ENCODE results near the gene ACOT4. TPM values are rescaled to one million over a fixed set of nuclear protein-coding genes. Genes with fewer than 3 reads are reported as not detected.

The ACOT4 gene
- total RNA-seq, 2 donors from 2014 or later = 1.3 to 1.8 TPM

DNA sequence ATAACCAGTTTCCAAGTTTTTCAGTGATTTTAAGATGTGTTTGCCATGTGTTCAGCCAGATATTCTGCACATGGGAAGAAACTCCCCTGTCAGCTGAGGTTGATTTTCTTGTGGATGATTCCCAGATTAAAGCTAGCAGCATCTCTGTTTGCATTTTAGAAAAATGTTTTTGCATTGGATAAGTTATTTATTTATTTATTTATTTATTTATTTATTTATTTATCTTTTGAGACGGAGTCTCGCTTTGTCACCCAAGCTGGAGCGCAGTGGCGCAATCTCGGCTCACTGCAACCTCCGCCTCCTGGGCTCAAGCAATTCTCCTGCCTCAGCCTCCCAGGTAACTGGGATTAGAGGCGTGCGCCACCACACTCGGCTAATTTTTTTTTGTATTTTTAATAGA is 2.8 kb downstream of the ACOT4 start:
- Histone ChIP-seq H3K27me3 (replicated peaks; ENCODE audit: insufficient read depth) (no peaks in the 10 kb centered on the region), H3K4me1 (ENCODE audit: control insufficient read depth in 1 of 2, low read depth in 2 of 2) (peaks cover 0 to 12% of the 10 kb centered on the region in 2 donors), H3K27ac (no peak overlapping the region), H3K9me3 (no peaks in the 10 kb centered on the region), H3K4me3 (no peak overlapping the region), H3K36me3 (no peaks in the 10 kb centered on the region)
- TF ChIP-seq, protein P1, sequence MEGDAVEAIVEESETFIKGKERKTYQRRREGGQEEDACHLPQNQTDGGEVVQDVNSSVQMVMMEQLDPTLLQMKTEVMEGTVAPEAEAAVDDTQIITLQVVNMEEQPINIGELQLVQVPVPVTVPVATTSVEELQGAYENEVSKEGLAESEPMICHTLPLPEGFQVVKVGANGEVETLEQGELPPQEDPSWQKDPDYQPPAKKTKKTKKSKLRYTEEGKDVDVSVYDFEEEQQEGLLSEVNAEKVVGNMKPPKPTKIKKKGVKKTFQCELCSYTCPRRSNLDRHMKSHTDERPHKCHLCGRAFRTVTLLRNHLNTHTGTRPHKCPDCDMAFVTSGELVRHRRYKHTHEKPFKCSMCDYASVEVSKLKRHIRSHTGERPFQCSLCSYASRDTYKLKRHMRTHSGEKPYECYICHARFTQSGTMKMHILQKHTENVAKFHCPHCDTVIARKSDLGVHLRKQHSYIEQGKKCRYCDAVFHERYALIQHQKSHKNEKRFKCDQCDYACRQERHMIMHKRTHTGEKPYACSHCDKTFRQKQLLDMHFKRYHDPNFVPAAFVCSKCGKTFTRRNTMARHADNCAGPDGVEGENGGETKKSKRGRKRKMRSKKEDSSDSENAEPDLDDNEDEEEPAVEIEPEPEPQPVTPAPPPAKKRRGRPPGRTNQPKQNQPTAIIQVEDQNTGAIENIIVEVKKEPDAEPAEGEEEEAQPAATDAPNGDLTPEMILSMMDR (IDR thresholded peaks at IDR 0.05) = no peak
- ATAC-seq (ENCODE audit: insufficient number of reproducible peaks, low FRiP score, low read depth) = no peak
- no peak for DNase-seq (ENCODE audit: low spot score)

DNA sequence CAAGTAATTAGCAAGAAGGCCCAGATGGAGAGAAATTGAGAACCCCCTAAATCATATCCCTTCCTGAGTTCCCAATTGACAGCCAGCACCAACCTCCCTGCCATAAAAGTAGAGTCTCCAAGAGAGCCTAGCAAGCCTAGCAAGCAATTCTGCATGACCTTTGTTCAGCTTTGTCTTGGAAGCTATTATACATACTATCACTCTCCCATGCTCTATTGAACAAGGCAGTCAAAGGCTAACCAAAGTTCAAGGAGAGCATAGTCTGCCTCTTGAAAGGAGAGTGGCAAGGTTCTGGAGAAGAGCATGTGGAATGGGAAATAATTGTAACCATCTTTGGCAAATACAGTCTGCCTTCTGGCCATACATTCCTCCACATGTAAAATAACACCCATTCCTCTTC is 7.8 kb downstream of the ACOT4 start:
- no peaks in the 10 kb centered on the region for H3K36me3 ChIP-seq
- H3K27me3 ChIP-seq (replicated peaks; ENCODE audit: insufficient read depth) = no peaks in the 10 kb centered on the region
- H3K4me3 ChIP-seq = no peak overlapping the region
- no peaks in the 10 kb centered on the region for H3K4me1 ChIP-seq (ENCODE audit: control insufficient read depth in 1 of 2, low read depth in 2 of 2)
- ATAC-seq (ENCODE audit: insufficient number of reproducible peaks, low FRiP score, low read depth) (no peak), DNase-seq (ENCODE audit: low spot score) (no peak)
- no peaks in the 10 kb centered on the region for H3K9me3 ChIP-seq
- TF ChIP-seq, protein P1 (IDR thresholded peaks at IDR 0.05) = no peak
- H3K27ac ChIP-seq = no peak overlapping the region

DNA sequence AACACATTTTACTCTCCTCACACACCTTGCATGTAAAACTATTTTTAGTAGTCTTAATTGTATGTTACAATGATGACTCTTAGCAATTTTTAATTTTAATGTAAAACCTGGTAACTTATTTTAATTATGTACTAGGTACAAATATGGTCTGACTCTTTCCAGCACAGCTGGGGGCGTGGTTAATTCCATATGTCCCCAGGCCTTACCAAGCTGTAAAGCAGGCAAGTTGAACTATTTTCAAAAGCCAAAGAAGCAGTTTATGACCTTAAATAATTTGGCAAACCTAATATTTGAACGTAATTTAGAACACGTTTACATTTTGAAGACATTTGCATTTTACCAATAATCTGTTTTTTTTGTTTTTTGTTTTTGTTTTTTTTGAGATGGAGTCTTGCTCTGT is 11.3 kb downstream of the ACOT4 start:
- TF ChIP-seq, protein P1 (IDR thresholded peaks at IDR 0.05) = no peak
- Histone ChIP-seq H3K4me3 (no peak overlapping the region), H3K27me3 (replicated peaks; ENCODE audit: insufficient read depth) (no peaks in the 10 kb centered on the region), H3K9me3 (no peaks in the 10 kb centered on the region), H3K4me1 (ENCODE audit: control insufficient read depth in 1 of 2, low read depth in 2 of 2) (no peaks in the 10 kb centered on the region), H3K27ac (no peak overlapping the region), H3K36me3 (no peaks in the 10 kb centered on the region)
- DNase-seq (ENCODE audit: low spot score) = no peak
- ATAC-seq (ENCODE audit: insufficient number of reproducible peaks, low FRiP score, low read depth) = no peak

DNA sequence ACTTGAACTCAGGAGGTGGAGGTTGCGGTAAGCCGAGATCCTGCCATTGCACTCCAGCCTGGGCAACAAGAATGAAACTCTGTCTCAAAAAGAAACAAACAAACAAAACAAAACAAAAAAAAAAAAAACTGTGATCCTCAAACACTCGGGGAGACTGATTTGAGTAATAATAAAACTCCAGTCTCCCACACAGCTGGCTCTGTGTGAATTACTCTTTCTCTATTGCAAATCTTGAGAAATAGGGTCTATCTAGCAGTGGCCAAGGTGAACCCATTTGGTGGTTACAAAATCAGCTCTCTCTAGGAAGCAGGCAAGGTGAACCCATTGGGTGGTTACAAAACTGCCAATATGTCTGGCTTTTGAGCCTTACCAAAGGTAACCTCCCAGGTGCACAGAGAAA is 14.6 kb downstream of the ACOT4 start:
- no peaks in the 10 kb centered on the region for H3K36me3 ChIP-seq
- no peak overlapping the region for H3K4me3 ChIP-seq
- ATAC-seq (ENCODE audit: insufficient number of reproducible peaks, low FRiP score, low read depth) (no peak), DNase-seq (ENCODE audit: low spot score) (no peak)
- no peaks in the 10 kb centered on the region for H3K4me1 ChIP-seq (ENCODE audit: control insufficient read depth in 1 of 2, low read depth in 2 of 2)
- TF ChIP-seq, protein P1 (IDR thresholded peaks at IDR 0.05) = no peak
- no peaks in the 10 kb centered on the region for H3K27me3 ChIP-seq (replicated peaks; ENCODE audit: insufficient read depth)
- H3K27ac ChIP-seq = no peak overlapping the region
- no peaks in the 10 kb centered on the region for H3K9me3 ChIP-seq

DNA sequence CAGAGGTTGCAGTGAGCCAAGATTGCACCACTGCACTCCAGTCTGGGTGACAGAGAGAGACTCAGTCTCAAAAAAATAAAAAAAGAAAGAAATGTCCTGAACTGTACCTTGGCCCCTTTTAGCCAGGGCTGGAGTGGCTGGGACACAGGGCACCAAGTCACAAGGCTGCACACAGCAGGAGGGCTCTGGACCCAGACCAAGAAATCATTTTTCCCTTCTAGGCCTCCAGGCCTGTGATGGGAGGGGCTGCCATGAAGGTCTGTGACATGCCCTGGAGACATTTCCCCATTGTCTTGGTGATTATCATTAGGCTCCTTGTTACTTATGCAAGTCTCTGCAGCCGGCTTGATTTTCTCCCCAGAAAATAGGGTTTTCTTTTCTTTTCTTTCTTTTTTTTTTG is 15.6 kb downstream of the ACOT4 start:
- ATAC-seq (ENCODE audit: insufficient number of reproducible peaks, low FRiP score, low read depth) = no peak
- TF ChIP-seq, protein P1 (IDR thresholded peaks at IDR 0.05) = no peak
- Histone ChIP-seq H3K9me3 (no peaks in the 10 kb centered on the region), H3K4me3 (no peak overlapping the region), H3K36me3 (no peaks in the 10 kb centered on the region), H3K4me1 (ENCODE audit: control insufficient read depth in 1 of 2, low read depth in 2 of 2) (peaks cover 0 to 4% of the 10 kb centered on the region in 2 donors), H3K27ac (no peak overlapping the region), H3K27me3 (replicated peaks; ENCODE audit: insufficient read depth) (no peaks in the 10 kb centered on the region)
- no peak for DNase-seq (ENCODE audit: low spot score)
